Thyroid gland (tissue), 4 donors: ENCODE results near the gene VPS9D1.

Experiments
- POLR2A ChIP-seq, 2 donors: fragments of 450-650 bp; IDR thresholded peaks; one replicate each; pipeline ENCODE4 v1.6.1; 2017; ENCODE audit warnings: antibody characterized with exemption in 2 of 2, mild to moderate bottlenecking in 2 of 2, moderate library complexity in 1 of 2
- TF ChIP-seq, protein P1 (sequence below), 6 experiments: fragments of 200-600 bp in 3 of 6; fragments of 450-650 bp in 3 of 6; sonication (generic) in 3 of 6; IDR thresholded peaks; one replicate each; pipeline ENCODE4 v1.5.1; 2016 to 2019; ENCODE audit warnings: antibody characterized with exemption in 6 of 6, mild to moderate bottlenecking in 2 of 6, inconsistent platforms in 1 of 6, moderate library complexity in 1 of 6

DNA sequence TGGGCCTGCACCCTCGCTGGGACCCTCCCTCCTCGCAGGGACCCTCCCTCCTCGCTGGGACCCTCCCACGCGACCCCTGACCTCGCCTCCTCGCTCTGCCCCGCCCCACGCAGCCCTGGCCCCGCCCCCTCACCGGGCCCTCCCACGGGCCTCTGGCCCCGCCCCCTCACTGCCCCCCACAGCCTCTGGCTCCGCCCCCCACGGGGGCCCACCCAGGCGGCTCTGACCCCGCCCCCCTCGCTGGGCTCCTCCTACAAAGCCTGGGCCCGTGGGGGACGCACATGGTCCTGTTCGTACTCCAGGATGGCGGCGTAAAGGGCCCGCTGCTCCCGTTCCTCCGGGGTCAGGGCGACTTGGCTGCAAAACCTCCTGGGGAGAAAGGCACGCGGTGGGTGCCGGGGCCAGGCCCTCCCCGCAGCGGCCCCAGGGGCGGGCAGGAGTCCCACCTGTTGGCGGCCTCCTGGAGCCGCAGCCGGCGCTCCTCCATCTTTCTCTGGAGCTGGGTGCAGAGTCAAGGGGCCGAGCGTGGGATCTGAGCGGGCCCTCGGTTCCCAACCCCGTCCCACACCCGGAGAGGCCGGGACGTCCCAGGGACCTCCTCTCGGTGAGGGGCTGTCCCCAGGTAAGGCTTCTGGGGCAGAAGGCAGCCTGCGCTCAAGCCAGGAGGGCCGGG, 9.0 kb downstream of the VPS9D1 start:
- TF ChIP-seq, protein P1, sequence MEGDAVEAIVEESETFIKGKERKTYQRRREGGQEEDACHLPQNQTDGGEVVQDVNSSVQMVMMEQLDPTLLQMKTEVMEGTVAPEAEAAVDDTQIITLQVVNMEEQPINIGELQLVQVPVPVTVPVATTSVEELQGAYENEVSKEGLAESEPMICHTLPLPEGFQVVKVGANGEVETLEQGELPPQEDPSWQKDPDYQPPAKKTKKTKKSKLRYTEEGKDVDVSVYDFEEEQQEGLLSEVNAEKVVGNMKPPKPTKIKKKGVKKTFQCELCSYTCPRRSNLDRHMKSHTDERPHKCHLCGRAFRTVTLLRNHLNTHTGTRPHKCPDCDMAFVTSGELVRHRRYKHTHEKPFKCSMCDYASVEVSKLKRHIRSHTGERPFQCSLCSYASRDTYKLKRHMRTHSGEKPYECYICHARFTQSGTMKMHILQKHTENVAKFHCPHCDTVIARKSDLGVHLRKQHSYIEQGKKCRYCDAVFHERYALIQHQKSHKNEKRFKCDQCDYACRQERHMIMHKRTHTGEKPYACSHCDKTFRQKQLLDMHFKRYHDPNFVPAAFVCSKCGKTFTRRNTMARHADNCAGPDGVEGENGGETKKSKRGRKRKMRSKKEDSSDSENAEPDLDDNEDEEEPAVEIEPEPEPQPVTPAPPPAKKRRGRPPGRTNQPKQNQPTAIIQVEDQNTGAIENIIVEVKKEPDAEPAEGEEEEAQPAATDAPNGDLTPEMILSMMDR (IDR thresholded peaks at IDR 0.05), result no peak
- TF ChIP-seq POLR2A (IDR thresholded peaks at IDR 0.05), result no peak
